ACHN (cell line): ENCODE results near the gene GATB.

Experiments
- DNase-seq: peaks from one replicate; pipeline ENCODE4 v3.0.0-alpha.2; 2015
- in situ Hi-C: cut with HindIII; loops from 2 replicates; pipeline ENCODE4 v1.10.0; 2017; ENCODE audit warnings: low sequenced_read_pairs, low pct_ligation_motif_present, low pct_unique_long_range_greater_than_20kb

Gene GATB

GRCh38 chr4:151792530-151792929 is 31.7 kb upstream of the GATB start:
- DNase-seq = no peak
- in situ Hi-C loops = no loop called here

GRCh38 chr4:151788021-151788420 is 27.2 kb upstream of the GATB start:
- in situ Hi-C loops = no loop called here
- DNase-seq = no peak

DNA sequence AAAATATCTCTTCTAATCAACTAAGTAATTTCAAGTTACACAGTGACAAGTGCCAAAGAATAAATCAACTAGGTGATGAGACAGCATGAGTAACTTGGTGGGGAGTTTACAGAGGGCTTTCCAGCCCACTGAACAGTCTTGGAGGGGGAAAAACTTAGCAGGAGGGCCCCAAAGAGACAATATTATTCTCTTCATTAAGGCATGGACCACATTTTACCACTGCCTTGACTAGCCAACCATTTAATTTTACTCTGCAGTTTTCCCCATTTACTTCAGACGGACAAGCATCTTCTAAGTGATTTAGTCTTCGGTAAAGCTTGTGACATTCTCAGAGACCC is 25.3 kb upstream of the GATB start:
- in situ Hi-C loops = no loop called here
- DNase-seq = no peak

DNA sequence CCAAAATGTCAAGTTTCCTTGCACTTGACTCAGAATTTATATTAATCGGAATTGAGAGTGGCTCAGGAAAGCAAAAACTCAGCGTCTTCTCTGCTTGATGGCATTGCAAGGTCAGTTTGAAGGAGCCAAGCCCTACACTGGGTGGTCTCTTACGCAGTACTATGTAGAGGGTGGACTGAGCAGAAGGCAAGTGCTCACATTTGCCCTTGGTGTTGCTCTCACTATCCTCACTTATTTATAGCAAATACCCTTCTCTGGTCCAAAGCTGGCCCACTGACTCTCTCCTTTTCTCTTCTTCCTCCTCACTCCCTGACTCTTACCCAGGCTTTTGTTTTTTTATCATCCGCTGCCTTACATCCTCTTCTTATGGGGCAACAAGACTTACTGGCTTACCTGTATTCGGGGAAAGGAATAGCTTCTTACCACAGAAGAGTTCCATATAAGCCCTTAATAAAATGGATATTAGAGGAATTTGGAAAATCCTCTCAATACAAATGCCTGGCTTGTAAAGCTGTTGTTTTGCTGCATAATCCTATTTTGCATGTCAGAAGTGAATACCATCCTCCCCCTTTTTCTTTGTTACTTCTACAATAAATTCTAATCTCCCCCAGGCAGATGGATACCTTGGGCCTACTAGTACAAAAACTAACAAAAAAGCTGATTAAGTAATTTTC is 24.8 kb upstream of the GATB start:
- DNase-seq = no peak
- in situ Hi-C loops = no loop called here

DNA sequence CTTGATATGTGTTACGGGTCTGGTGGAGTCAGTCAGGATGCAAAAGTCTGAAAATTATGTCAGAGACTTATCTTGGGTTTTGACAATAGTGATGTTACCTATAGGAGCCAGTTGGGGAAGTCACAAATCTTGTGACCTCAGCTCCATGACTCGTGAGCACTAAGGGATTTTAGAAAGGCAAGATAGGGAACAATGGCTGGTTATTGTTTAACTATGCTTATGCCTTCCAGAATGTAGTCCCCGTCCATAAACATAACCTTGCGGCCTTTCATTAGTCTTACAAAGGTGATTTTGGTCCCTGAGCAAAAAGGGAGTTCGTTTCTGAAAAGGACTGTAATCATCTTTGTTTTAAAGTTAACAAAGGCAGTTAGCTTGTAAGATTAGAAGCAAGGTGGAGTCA is 23.9 kb upstream of the GATB start:
- DNase-seq = no peak
- in situ Hi-C loops = no loop called here

DNA sequence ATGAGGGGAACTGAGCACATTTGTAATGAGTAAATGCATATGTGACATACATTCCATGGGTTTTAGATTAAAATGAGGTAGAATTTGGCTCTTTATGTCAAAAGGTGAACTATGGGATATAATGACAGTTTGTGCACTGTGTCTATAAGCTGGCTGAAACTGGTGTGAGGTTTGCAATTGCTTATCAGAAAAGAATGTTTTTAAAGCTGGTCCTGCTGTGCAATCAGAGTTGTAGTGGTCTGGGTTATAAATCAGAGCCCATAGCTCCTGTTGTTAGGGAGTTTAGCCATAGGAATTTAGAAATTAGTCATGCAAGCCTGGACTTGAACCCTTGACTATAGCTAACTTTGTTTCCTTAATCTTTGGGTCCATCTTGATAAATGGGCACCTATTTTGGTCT is 23.1 kb upstream of the GATB start:
- in situ Hi-C loops = no loop called here
- no peak for DNase-seq

GRCh38 chr4:151782296-151782695 is 21.5 kb upstream of the GATB start:
- DNase-seq = no peak
- in situ Hi-C loops = no loop called here

DNA sequence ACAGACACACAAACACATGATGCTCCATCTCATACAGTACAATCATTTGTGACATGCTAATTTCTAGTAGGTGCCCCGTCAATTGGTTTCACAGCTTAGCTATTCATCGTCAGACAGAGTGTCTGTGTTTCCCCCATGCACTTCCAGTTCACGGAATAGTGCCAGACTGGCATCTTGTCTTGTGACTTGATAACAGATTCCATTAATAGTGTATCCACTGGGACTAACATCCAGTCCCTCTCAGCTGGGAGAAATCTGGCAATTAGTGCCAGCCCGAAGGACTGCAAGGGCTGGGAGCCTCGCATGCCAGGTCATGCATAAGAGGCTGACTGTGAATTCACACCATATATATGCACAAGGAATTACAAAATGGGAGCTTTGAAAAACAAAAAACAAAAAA is 20.2 kb upstream of the GATB start:
- DNase-seq = no peak
- in situ Hi-C loops = no loop called here

- no peak for DNase-seq
- in situ Hi-C loops = no loop called here
These were observed 16.7 kb upstream of the GATB start for GRCh38 chr4:151777471-151777870.

DNA sequence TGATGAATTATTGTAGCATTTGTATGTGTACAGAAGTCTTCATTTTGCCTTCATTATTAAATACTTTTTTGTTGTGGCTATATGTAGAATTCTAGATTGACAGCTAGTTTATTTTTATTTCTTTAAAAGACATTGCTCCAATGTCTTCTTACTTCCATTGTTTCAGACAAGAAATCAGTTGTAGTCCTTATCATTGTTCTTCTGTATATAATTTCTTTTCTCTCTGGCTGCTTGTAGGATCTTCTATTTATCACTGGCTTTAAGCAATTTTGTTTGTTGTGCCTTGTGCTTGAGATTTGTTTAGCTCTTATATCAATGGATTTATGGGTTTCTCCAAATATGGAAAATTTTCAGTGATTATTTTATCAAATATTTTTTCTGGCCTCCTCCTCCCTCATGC is 13.5 kb upstream of the GATB start:
- in situ Hi-C loops = no loop called here

GRCh38 chr4:151772274-151772673 is 11.5 kb upstream of the GATB start:
- no peak for DNase-seq
- in situ Hi-C loops = no loop called here

More for the DNA sequence above, 13.5 kb upstream of the GATB start:
- DNase-seq = no peak

DNA sequence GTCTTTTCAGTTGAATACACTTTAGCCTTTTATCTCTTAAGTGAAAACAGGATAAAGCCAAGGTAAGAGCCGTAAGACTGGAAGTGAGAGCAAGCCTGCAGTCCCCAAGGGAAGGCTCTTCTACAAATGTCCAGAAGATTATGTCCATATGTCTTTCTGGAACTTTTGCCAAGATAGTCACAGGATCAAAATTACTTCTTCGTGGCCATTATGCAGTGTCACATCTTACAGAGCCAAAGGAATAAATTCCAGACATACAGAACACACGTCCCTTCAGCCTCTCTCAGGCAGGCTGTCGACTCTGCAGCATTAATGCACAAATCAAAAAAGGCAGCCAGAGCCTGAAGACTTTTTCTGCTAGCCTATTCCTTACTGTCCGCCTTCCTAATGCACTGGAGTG is 10.9 kb upstream of the GATB start:
- in situ Hi-C loops = no loop called here

GRCh38 chr4:151770154-151770553 is 9.3 kb upstream of the GATB start:
- DNase-seq = no peak
- in situ Hi-C loops = no loop called here

More for the DNA sequence above, 10.9 kb upstream of the GATB start:
- no peak for DNase-seq

DNA sequence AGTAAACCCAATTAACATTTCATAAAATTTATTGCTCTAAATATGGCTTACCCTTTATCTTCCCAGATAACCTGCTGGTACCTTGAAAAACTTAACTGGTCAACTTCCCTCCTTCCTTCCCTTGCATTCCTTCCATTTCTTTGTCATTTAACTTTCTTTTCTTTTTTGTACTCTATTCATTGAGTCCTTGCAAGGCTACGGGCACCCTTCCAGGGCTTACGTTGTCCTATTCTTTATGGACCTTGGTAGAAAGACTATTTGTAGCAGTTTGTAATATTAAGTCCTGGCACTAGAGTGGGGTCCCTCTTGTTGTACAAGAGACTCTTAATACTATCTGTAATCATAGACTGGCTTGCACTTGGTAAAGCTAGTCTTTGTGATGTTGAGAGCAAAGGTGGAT is 8.0 kb upstream of the GATB start:
- no peak for DNase-seq
- in situ Hi-C loops = no loop called here

DNA sequence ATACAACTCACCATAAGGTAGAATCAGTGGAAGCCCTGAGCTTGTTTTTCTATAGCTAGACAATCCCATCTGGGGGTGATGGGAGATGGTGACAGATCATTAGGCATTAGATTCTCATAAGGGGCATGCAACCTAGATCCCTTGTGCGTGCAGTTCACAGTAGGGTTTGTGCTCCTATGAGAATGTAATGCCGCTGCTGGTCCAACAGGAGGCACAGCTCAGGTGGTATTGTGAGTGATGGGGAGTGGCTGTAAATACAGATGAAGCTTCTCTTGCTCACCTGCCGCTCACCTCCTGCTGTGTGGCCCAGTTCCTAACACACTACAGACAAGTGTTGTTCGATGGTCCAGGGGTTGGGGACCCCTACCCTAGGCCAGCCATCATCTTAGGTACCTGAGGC is 5.9 kb upstream of the GATB start:
- in situ Hi-C loops = no loop called here
- DNase-seq = no peak

DNA sequence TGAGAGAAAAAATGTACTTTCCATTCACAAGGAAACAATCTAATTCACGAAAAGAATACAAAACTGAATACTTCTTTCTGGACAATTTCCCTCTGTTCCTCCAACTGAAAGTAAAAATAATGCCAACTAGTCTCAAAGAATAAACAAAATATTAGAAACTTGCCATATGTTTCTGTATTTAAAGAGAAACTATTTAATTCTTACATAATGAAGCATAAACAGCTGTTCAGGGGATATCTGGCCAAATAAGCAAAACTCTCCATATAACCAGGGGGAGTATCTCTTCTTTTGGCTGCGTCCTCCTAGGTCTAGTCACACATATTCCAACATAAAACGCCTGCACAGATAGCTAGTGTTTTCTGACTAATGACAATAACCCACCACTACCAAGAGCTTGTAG is 805 bp downstream of the GATB start:
- DNase-seq = no peak
- in situ Hi-C loops = no loop called here

GRCh38 chr4:151753056-151753455 is 7.8 kb downstream of the GATB start:
- DNase-seq = no peak

DNA sequence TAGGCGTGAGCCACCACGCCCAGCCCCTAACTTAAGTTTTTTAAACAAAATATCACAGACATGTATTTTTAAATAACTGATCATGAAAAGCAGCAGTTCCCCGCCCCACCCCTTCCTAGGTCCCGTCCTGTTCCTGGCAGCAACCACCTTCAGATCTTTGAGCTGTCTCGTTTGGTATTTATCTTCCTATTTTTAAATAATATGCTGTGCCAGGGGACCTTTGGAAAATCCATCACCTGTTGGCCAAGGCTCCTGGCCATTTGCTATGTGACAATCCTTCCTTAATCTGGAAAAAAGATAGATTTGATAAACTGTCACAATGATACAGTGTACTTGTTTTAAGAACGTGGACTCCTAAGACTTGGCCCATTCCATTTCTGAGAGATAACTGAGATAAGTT is 10.7 kb downstream of the GATB start:
- DNase-seq = no peak
- in situ Hi-C loops = no loop called here

More at GRCh38 chr4:151753056-151753455, 7.8 kb downstream of the GATB start:
- in situ Hi-C loops = no loop called here

DNA sequence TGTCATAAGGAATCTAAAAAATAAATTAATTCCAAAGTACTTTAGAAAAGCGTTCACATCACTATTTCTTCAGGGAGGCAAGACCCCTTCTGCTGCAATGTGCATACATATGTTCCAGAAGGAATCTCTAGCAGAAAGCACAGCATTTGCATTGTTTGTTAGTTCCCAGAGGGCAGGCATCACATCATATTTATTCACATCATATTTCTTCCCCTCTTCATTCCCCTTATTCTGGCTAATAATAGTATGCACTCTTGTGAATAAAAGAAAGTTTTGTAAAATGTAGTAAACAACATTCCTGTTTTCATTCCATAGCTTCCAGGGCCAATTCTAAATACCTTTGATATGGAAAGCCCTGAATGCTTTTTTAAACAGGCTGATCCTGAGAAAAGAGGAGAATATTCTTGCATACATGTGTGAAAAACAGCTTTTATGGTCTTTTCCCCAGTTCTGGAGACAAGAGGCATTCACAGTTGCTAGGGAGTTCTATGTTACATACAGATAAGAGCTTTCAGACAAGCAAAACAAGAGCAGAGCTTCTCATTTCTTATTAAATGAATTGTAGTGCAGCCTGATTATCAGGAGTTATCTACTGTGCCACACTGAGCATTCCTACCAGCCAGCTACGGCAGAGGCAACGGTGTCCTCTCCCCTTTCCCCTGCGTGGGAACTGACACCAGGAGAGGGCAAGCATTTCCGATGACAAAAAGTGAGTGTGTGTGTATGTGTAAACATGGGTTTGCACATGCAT is 15.2 kb downstream of the GATB start:
- DNase-seq = no peak
- in situ Hi-C loops = no loop called here

- peak; percentile 89 for DNase-seq
These were observed 16.2 kb downstream of the GATB start for GRCh38 chr4:151744614-151745013.

More at GRCh38 chr4:151744614-151745013, 16.2 kb downstream of the GATB start:
- in situ Hi-C loops = no loop called here
